ENCODE results near the gene FREM2.

FREM2 gene

DNA sequence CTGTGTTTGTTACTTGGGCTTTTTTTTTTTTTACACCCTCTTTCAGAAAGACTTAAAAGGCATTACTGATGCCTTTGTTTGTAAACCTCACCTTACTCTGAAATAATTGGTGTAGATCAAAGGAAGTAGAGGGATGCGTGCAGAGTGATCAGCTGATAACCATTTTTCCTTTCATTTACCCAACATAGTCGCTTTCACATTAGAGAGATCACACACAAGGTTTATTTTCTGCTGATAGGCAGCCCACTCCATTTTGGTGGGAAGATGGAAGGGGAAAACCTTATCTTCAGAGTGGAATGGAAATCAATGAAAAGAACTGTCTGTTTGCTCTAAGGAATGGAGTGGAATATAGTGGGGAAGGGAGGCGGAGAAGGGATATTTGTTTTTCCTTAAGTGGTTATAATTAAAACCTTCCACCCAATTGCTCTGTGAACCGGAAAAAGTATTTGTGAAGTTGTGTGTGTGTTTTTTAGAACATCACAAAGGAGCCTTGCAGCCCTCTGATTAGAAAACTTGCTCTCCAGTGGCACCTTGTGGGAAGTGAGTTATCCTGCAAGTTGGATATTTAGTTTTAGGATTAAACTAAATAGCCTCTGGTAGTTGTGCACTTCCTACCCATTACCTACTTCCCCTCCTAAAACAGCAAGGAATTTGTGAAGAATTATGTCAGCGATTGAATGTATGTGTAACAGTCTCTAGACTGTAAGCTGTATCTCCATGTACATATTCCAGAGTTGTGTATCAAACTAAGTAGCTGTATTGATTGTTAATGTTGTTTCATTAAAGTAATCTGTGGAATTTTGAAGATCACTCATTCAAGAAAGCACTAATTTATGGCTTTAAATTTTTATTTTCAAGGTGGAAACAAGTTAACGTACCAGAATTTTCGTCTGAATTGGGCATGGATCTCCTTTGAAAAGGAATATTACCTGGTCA is 76.8 kb downstream of the FREM2 start:
- no peak for DNase-seq

DNA sequence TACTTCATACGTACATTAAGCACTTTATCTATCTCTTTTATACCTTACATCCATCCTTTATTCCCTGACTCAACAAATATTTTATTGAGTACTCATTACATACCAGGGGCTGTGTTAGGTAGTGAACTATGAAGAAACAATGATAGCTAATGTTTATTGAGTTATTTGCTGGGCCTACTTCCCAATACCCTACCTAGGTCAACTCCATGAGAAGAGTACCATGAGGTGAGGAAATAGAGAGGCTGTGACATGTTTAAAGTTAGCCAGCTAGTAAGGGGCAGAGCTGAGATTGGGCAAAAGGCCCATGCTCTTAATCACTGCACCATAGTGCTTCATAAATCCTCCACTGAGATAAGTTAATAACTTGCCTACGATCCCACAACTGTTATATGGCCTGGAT is 79.9 kb downstream of the FREM2 start:
- no peak for DNase-seq

DNA sequence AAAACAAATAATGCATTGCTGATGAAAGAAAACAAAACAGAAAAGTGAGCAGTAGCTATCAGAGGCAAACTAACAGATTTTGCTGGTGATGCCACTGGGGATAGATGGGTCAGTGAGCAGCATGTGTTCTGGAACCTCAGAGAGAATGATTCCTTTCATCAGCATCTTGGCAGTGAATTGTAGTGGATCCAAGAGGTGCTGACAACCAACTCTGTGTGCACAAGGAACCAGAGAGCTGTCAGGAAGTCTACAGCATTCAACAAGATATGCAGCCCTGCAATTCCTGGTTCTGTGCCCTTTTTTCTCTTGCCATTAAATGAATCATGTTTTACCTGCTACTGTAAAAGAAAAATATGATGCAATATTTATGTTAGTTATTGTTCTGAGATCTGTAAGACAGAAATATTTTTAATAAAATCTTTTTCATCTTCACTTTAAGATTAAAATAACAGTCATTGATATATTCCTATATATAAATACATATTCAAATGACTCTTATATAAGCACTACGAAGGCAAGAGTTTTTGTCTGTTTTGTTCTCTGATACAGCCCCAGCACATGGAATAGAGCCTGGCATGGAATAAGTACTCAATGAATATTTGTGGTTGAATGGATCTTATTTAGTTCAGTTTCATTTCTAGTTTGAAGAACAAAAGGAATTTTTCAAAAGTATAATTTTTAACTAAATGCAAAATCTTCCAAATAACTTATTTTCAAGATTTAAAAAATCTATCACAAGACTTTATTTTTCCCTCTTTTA is 80.8 kb downstream of the FREM2 start:
- DNase-seq: no peak

DNA sequence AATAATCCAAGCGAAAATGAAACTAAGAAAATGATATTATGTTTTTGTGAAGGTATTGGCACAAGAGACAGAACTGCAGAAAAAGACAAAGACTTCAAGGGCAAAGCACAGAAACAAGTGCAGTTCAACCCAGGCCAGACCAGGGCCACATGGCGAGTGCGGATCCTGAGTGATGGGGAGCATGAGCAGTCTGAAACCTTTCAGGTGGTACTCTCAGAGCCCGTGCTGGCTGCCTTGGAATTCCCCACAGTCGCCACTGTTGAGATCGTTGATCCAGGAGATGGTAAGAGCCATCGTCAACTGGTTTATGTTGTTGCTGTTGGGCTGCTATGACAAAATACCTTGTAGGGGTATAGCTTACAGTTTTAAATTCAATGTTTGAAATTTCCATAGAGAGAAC is 82.6 kb downstream of the FREM2 start:
- DNase-seq: no peak

DNA sequence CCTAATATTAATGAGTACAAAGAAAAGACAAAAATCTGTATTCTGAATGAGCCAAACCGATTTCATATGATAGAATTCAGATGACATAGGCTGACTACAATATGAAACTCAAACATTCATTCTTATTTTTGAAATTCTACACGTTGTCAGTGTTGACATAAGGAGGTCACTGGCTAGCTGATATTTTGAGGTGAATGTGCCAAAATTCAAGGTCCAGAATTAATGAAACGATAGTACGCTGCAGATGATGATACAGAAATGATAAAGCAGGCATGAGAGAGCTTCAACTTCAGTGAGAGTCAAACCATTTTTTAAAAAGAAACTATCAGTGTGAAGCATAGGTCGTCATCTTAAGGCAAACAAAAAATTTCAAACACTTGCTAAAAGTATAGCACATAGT is 88.2 kb downstream of the FREM2 start:
- no peak for DNase-seq

DNA sequence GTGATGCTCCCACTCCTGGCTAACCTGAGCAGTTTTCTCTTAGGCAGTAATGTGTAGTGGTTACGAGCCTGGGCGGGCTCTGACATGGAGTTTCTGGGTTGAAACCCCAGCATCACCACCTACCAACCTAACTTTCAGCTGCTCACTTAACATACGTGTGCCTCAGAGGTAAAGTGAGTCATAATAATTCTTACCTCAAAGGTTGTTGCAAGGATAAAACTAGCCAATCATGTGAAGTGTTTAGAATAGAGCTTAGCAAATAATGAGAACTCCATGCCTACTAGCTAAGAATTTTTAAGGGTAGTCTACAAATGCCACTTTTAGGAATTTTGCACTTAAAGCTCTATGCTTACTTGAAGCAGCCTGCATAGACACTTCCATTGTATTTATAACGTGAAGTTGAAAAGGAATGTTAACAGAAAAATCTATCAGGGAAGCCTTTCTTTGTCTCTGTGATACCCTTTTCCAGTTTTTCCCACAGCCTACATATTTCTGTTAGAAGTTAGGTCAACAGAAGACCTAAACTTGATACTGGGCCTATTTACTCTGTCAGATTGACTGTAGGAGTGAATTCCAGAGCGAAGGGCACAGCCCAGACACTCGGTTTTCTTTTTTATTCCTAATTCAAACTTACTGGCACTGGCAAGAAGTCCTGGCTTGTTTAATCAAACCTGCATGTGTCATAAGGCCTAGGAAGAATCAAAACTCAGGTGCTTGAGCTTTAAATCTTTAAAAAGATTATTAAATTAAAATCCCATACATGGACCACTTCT is 90.7 kb downstream of the FREM2 start:
- no peak for DNase-seq

DNA sequence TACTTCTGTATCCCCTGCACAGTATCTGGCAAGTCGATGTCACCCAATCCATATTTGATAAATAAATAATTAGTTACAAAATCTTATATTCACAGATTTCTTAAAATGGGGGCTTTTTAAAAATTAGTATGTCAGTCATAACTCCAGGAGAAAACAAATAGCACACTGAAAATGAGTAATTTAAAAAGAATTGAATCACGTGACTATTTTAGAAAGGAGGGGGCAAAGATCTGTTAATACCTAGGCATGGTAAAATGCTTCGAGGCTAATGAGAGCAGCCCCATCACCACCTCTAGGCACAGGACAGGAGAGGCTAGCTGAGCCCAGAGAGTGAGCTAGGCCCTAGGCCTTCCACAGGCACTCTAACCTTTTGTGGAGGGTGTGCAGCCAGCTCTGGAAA is 94.7 kb downstream of the FREM2 start:
- no peak for DNase-seq

DNA sequence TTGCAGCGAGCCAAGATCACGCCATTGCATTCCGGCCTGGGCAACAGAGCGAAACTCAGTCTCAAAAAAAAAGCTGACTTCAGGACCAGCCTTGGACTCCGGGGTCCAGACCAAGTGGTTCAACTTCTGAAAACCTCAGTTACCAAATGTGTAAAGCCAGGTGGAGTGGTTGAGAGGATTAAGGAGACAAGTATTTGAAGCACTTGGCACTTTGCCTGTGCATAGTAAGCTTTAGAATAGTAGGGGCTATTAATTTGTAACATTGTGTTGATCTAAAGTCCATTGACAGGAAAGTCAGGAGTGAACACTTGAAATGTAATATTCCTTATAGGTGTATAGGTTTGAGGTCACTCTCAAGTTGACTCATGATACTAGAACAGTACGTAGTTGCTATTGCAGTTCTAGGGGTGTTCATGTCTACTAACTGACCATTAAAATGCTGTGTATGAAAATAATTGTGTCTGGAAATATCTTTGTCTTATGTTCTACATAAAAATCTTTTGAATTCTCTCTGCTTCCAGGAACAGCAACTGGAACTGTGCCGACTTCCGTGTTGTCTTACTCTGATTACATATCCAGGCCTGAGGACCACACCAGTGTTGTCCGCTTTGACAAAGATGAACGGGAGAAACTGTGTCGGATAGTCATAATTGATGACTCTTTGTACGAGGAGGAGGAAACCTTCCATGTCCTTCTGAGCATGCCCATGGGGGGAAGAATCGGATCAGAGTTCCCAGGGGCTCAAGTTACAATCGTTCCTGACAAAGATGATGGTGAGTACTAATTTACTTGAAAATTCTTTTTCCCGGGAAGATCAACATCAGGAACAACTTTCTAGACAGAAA is 97.4 kb downstream of the FREM2 start:
- DNase-seq: no peak

DNA sequence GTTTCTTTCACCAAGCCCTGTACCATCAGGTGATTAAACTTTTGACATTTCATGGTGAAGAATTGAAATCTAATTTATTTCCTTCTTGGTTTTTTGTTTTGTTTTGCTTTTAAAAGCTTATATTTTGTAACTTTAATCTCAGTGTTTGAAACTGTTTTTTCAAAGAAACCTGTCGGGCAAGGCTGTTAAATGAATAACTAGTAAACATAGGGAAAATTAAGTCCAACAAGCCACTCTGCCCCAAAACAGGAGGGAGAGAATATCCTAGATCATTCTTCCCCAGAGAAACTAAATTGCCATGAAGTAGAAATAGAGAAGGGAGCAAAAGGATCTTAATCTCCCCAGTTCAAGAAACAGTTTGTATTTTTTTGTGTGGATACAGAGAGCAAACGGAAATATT is 98.2 kb downstream of the FREM2 start:
- no peak for DNase-seq

DNA sequence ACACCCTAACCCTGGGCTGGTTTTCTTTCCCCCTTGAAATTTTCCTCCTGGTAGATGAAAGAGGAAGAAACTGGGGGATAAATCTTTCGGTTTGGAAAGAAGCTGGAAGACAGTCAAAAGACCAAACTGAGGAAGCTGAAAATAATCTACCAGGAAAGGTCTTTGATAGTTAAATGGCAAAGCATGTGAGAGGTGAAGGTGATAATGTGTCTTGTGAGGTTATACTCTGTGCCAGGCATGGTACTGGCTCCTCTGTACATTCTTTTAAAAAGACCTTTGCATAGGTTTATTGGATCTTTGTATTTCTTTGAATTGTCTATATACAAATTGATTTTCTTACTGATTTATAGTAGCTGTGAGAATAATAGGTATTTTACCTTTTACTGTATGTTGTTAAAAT is 98.6 kb downstream of the FREM2 start:
- no peak for DNase-seq

DNA sequence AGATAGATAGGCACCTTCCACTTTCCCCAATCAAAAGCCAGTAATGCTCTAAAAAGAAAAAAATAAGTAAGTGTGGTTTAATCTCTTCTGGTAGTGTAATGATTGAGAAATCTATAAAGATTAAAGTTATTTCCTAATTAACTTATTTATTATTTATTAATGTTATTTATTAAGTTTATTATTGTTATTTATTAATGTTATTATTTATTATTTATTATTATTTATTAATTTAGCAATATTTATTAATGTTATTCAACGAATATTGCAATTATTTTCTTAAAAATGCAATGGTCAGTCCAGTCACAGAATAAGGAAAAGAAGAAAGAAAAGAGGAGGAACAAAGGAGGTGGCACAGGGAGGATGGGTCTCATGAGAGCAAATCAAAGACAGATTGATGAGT is 100.7 kb downstream of the FREM2 start:
- no peak for DNase-seq

DNA sequence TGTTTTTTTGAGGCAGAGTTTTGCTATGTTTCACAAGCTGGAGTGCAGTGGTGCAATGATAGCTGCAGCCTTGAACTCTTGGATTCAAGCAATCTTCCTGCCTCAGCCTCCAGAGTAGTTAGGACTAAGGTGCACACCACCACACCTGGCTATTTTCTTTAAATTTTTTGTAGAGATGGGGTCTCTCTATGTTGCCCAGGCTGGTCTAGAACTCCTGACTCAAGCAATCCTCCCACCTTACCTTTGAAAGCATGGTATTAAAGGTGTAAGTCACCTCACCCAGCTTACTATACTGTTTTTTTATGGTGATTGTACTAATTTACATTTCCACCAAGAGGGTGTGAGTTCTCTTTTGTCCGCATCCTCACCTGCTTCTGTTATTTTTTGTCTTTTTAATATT is 110.0 kb downstream of the FREM2 start:
- DNase-seq: no peak

DNA sequence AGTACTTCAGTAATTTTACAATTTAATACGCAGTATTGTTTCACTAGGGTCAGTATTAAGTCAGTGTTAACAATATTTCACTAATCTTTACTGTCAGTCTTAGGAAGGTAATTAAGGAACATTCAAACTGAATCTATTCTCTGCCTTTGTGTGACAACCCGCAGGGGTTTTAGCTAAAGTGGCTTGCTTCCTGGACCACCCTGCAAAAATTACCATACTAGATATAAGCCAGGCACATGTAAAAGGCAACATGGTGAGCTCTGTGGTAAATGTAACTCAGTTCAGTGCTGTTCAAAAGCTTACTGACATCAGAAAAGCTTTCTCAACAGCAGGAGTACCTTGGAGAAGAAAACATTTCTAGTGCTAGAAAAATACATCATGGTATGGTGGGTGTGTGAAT is 116.7 kb downstream of the FREM2 start:
- no peak for DNase-seq

DNA sequence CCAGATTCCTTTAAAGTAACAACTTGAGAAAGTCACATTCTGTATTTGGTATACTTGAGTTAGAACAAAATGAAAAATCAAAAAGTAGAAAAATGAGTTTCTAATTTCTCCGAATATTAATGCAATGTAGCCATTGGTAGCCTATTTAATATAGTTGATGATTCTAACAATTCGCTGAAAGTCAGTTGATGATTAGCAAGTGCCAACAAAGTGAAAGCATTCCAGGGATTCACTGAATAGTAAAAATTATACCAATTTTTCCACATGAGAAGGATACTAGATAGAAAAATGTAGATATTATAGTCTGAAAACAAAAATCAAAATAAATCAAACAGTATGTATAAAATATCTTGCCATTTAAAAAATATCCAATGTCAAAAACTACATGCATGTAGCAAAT is 117.2 kb downstream of the FREM2 start:
- DNase-seq: no peak

DNA sequence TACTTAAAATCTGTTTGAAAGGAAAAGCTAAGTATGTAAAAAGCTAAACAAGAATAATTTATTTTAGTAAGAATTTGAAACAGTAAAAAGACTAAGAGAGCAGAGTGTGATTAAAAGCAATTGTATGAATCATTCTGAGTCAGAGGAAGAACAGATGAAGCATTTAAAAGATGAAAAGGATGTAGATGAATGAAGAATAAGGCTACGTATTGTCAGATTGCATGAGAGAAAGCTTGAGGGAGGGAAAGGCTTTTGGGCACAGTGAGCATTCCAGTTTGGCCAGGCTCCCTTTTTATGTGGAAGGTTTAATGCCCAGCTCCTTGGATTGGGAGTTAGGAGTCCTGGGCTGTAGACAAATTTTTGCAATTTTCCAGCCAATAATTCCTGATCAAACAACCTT is 117.7 kb downstream of the FREM2 start:
- DNase-seq: no peak

DNA sequence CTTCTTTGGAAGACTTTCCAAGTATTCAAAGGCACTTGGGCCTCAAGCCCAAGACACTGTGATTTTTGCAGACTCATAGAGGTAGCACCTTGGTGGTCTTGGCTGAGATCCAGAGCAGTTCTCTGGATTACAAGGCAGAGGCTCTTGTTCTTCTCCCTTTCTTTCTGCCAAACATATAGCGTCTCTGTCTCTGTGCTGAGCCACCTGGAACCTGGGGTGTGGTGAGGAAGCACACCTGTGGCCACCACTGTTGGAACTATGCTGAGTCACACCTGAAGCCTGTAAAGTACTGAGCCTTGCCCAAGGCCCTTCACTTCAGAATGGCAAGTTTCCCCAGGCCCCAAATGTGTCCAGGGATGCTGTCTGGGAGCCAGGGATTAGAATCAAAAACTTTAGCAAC is 127.5 kb downstream of the FREM2 start:
- DNase-seq: no peak

DNA sequence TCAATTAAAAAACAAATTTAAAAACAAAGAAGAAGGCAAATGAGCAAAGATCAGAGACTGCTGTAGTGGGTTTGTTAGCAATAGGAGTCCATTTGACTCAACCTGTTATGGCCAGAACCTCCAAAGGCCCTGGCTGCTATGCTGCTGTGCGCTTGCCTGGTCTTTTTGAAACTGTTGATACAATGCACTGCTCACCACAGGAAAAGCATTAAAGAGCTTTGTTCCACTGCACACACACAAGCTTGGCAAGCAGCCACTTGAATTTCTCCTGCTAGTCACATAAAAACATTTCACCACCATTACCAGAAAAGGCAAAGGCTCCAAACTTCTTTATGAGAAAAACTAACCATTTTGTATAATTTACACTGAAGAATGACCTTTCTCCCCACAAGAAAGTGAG is 132.2 kb downstream of the FREM2 start:
- no peak for DNase-seq

DNA sequence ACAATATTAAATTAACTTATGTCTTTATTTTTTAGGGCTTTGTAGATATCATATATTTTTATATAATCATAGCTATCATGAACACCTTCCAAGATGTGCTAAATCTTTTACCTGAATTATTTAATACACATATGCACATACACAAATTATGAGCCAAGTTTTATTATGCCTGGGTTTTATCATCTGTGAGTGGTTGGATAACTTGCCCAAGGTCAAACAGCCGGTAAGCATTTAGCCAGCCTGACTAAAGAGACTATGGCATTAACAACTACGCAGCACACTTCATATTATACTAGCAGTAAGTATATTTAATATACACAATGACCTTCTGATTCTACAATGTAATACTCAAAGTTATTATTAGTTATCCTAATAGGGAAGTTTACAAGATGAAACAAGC is 132.7 kb downstream of the FREM2 start:
- DNase-seq: no peak

DNA sequence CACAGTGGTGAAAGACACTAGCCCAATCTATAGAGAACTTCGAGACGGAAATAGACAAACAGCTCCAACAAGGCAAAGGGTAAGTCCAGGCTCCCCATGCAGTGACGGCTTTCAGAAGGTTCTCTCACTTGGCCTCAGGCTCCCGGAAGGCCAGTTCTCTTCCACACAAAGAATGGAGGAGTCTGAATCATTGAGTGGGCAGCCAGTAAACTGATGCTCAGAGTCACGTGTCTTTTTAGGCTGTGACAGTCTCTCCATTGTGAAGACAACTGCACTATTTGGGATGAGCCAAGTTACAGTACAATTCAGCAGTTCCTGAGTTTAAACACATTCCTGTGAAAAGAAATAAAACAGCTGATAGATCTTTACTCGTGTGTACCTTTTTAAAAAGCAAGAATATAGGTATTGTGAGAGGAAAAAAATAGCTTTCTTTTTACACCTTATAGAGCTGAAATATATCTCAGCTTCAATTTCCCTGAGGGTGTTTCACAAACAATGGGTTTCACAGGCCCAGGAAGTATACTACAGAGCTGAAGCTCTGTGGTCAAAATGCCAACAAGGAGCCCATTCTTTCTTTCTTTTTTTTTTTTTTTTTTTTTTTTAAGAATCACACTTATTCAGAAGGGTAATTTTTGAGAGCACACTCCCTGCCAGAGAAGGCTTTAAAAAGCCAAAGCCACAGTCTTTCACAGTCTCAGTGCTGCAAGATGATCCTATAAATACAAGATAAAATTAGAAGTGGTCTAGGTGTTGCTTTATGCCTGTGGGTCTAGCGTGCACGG is 135.1 kb downstream of the FREM2 start:
- DNase-seq: no peak

DNA sequence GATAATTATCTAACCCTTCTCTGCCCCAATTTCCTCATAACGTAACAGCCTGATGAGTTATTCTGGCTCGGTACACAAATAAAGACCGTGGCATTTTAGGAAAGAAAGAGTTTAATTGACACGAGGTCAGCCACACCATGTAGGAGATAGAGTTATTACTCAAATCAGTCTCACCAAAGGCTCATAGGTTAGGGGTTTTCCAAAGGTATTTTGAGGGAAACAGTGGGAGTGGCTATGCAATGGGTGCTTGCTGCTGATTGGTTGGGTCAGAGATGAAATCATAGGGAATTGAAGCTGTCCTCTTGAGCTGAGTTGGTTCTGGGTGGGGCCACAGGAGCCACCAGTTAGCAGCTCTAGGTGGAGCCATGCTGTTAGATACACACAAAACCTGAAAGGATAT is 137.5 kb downstream of the FREM2 start:
- DNase-seq: no peak

DNA sequence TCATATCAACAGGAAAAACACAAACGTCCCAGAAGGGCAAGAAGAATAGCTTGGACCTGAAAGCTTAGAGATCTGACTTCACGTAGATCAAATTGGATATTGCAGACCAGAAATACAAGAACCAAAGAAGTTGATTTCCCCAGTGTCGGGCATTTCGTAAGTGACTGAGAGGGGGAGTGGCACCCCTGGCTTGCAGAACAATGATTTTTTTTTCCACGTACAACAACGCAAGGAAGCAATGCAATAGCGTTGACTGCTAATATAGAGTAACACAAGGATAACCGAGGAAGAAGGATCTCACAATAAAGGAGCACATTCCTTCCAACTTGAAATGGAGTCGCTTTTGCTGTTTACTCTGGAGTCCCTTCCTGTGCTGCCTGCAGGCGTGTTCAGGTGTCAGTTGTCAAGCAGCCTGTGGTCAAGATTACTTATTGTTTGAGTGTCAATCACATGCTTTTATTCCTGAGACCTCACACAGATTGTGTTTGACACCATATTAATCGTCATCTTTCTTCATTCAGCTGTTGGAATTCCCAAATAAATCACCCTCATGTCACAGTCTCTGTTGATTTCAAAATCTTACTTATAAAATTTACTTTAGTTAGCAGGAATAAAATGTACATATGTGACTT is 139.4 kb downstream of the FREM2 start:
- no peak for DNase-seq

Measured in stimulated activated naive CD4-positive, alpha-beta T cell treated with Interleukin-2 at 50 U/mL for 16 hours (primary cell).